Measurements from ENCODE around the gene KCTD17. TPM values are rescaled to one million over a fixed set of nuclear protein-coding genes. Genes with fewer than 3 reads are reported as not detected.

KCTD17 gene
- polyA plus RNA-seq, 2 of the 4 experiments (the other 2 are of a cell fraction), result 18.7 to 37.1 TPM

DNA sequence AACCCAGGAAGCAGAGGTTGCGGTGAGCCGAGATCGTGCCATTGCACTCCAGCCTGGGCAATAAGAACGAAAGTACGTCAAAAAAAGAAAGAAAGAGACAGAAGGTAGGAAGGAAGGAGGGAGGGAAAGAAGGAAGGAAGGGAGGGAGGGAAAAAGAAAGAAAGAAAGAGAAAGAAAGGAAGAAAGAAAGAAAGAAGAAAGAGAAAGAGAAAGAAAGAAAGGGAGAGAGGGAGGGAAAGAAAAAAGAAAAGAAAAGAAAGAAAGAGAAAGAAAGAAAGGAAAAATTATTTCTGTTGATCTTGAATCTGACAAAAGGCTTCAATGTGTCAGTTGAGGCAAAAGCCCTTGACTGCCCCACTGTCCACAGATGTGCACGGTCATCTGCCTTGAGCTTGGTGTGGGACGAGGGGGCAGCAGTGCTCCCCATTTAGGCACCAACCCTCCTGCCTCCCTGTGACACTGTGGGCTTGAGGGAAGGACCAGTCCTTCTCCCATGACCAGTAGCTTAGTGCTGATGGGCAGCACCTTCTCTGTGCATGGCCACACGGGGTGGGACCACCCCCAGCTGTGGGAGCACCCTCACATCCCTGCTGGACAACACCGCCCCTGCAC lies 24.4 kb downstream of the KCTD17 start:
- ChIA-PET CTCF (interaction anchor here (0.5 to 2.0 kb wide), 7 partner anchors 9 to 124 kb away, joined by 3 to 9 read pairs (median 4); no protein-coding TSS in a partner anchor), POLR2A (interaction anchor here (0.6 kb wide), 1 partner anchor 43 kb away, joined by 3 read pairs; no protein-coding TSS in a partner anchor)
- FAIRE-seq (no peak), DNase-seq (ENCODE audit: low read depth in 1 of 2, low spot score in 1 of 2) (no peak), ATAC-seq (no peak; a peak in 1 of 6 replicates)
- Histone ChIP-seq H3K4me2 (no peak overlapping the region), H3K4me3 (no peak overlapping the region), H3K4me1 (peaks cover 6% of the 10 kb centered on the region), H3K27ac (no peak overlapping the region), H3K9me3 (no peaks in the 10 kb centered on the region)
- 79% methylated on average over 8 of the region's 9 CpGs for WGBS (ENCODE audit: missing lambda C conversion rate)
- TF ChIP-seq PHF8 (IDR thresholded peaks at IDR 0.05; ENCODE audit: borderline replicate concordance, low read depth), result no peak
- no peak for TF ChIP-seq TP53 (CRISPR knock-in tag; IDR thresholded peaks at IDR 0.05)
- TF ChIP-seq, protein P1, sequence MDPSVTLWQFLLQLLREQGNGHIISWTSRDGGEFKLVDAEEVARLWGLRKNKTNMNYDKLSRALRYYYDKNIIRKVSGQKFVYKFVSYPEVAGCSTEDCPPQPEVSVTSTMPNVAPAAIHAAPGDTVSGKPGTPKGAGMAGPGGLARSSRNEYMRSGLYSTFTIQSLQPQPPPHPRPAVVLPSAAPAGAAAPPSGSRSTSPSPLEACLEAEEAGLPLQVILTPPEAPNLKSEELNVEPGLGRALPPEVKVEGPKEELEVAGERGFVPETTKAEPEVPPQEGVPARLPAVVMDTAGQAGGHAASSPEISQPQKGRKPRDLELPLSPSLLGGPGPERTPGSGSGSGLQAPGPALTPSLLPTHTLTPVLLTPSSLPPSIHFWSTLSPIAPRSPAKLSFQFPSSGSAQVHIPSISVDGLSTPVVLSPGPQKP (IDR thresholded peaks at IDR 0.05; ENCODE audit: low read depth, low read length), result no peak
- TF ChIP-seq TFCP2L1 (CRISPR knock-in tag; IDR thresholded peaks at IDR 0.05), result no peak

- no peak for FAIRE-seq
- DNase-seq (ENCODE audit: low read depth in 1 of 2, low spot score in 1 of 2), result peak; percentile 42 to 76
- ATAC-seq, result peak in 1 of 2 experiments; percentile 83; a peak in 3 of 6 replicates
- peak overlapping the region; percentile 55 to 65; a peak in 5 of 6 replicates for H3K27ac ChIP-seq
- ChIA-PET CTCF (interaction anchor here (0.8 to 2.0 kb wide), 10 partner anchors 8 to 122 kb away, joined by 3 to 7 read pairs (median 4); no protein-coding TSS in a partner anchor), POLR2A (no interaction called here)
- peak; percentile 63 to 70 for TF ChIP-seq RAD21 (conservative IDR thresholded peaks at IDR 0.05 in 1 of 2, IDR thresholded peaks at IDR 0.05 in 1 of 2)
- TF ChIP-seq ZC3H11A (IDR thresholded peaks at IDR 0.05), result no peak
- peak; percentile 82 for TF ChIP-seq CTCF (IDR thresholded peaks at IDR 0.05)
- peak; percentile 82 for TF ChIP-seq SMC3 (IDR thresholded peaks at IDR 0.05)
- H3K9me3 ChIP-seq, result no peaks in the 10 kb centered on the region
- no peak overlapping the region for H3K4me3 ChIP-seq
- 37% methylated on average over 11 of the region's 15 CpGs for WGBS (ENCODE audit: missing lambda C conversion rate)
- H3K4me1 ChIP-seq, result peaks cover 6% of the 10 kb centered on the region
- no peak overlapping the region for H3K4me2 ChIP-seq
These were observed 26.4 kb downstream of the KCTD17 start for GRCh38 chr22:37077802-37078448.

GRCh38 chr22:37079158-37079557 lies 27.6 kb downstream of the KCTD17 start:
- DNase-seq (ENCODE audit: low read depth in 1 of 2, low spot score in 1 of 2) (no peak), FAIRE-seq (no peak), ATAC-seq (no peak)
- Histone ChIP-seq H3K9me3 (no peaks in the 10 kb centered on the region), H3K4me2 (no peak overlapping the region), H3K27ac (peak overlapping the region in 1 of 2 experiments; percentile 49; a peak in 1 of 6 replicates), H3K4me1 (peaks cover 6% of the 10 kb centered on the region), H3K4me3 (no peak overlapping the region)
- POLR2A ChIA-PET, result interaction anchor here (1.3 kb wide), 1 partner anchor 120 kb away, joined by 3 read pairs; no protein-coding TSS in a partner anchor
- TF ChIP-seq SREBF2 (IDR thresholded peaks at IDR 0.05) (no peak), MYC (IDR thresholded peaks at IDR 0.05; ENCODE audit: borderline replicate concordance, low read length) (no peak), HDAC2 (IDR thresholded peaks at IDR 0.05) (no peak), HOXB5 (CRISPR knock-in tag; IDR thresholded peaks at IDR 0.05) (no peak), RAD21 (conservative IDR thresholded peaks at IDR 0.05 in 1 of 2, IDR thresholded peaks at IDR 0.05 in 1 of 2) (no peak), CHD2 (IDR thresholded peaks at IDR 0.05; ENCODE audit: low read length, partially characterized antibody) (no peak), EHF (CRISPR knock-in tag; IDR thresholded peaks at IDR 0.05) (no peak), MAZ (IDR thresholded peaks at IDR 0.05; ENCODE audit: borderline replicate concordance, low read depth, low read length) (no peak), HOXB13 (CRISPR knock-in tag; IDR thresholded peaks at IDR 0.05; ENCODE audit: low read depth) (no peak), RNF2 (IDR thresholded peaks at IDR 0.05; ENCODE audit: borderline replicate concordance, low read depth) (no peak), ZSCAN20 (CRISPR knock-in tag; IDR thresholded peaks at IDR 0.05) (no peak), ZC3H11A (IDR thresholded peaks at IDR 0.05) (no peak), RARB (CRISPR knock-in tag; IDR thresholded peaks at IDR 0.05) (no peak), NR3C1 (IDR thresholded peaks at IDR 0.05) (no peak), ESRRA (IDR thresholded peaks at IDR 0.05; ENCODE audit: borderline replicate concordance, low read length) (no peak), CEBPB (IDR thresholded peaks at IDR 0.05) (no peak)
- TF ChIP-seq, protein P2, sequence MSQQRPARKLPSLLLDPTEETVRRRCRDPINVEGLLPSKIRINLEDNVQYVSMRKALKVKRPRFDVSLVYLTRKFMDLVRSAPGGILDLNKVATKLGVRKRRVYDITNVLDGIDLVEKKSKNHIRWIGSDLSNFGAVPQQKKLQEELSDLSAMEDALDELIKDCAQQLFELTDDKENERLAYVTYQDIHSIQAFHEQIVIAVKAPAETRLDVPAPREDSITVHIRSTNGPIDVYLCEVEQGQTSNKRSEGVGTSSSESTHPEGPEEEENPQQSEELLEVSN (IDR thresholded peaks at IDR 0.05; ENCODE audit: borderline replicate concordance, low read depth), result no peak
- TF ChIP-seq, protein P3, sequence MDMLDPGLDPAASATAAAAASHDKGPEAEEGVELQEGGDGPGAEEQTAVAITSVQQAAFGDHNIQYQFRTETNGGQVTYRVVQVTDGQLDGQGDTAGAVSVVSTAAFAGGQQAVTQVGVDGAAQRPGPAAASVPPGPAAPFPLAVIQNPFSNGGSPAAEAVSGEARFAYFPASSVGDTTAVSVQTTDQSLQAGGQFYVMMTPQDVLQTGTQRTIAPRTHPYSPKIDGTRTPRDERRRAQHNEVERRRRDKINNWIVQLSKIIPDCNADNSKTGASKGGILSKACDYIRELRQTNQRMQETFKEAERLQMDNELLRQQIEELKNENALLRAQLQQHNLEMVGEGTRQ (IDR thresholded peaks at IDR 0.05), result no peak
- 62% methylated on average over 5 of the region's 5 CpGs for WGBS (ENCODE audit: missing lambda C conversion rate)
- CTCF ChIA-PET, result interaction anchor here (0.6 to 1.4 kb wide), 2 partner anchors 9 to 12 kb away, joined by 4 read pairs; no protein-coding TSS in a partner anchor

Data from A549 (cell line).